RWPE2 (cell line): ENCODE measurements around the gene FNBP1L.

ENCODE experiments used
- ATAC-seq: fragments of 200-7000 bp; cut with Tn5 transposase; 3 replicates; pipeline ENCODE4 v1.9.1; 2021; ENCODE audit warnings: low read depth
- DNase-seq: peaks from one replicate; pipeline ENCODE4 v3.0.0-alpha.2; 2020; ENCODE audit warnings: low spot score
- H3K27ac ChIP-seq: fragments of 450-650 bp; 2 replicates; pipeline ENCODE4 v1.5.1; 2017; ENCODE audit warnings: mild to moderate bottlenecking; ENCODE audit not compliant: poor library complexity, severe bottlenecking
- H3K27me3 ChIP-seq: fragments of 250-450 bp; sonication (Bioruptor Pico); 2 replicates; pipeline ENCODE4 v1.5.1; 2021; ENCODE audit warnings: mild to moderate bottlenecking, moderate library complexity; ENCODE audit not compliant: insufficient read depth, poor library complexity, severe bottlenecking
- H3K36me3 ChIP-seq: fragments of 250-450 bp; sonication (Bioruptor Pico); 2 replicates; pipeline ENCODE4 v1.5.1; 2020; ENCODE audit warnings: low read depth, mild to moderate bottlenecking, moderate library complexity
- H3K4me1 ChIP-seq: fragments of 250-450 bp; sonication (Bioruptor Pico); 2 replicates; pipeline ENCODE4 v1.5.1; 2021; ENCODE audit warnings: mild to moderate bottlenecking, moderate library complexity; ENCODE audit not compliant: insufficient read depth, poor library complexity, severe bottlenecking
- H3K4me3 ChIP-seq: fragments of 250-450 bp; sonication (Bioruptor Pico); 2 replicates; pipeline ENCODE4 v1.5.1; 2021; ENCODE audit warnings: mild to moderate bottlenecking, moderate library complexity; ENCODE audit not compliant: severe bottlenecking
- H3K9me3 ChIP-seq: fragments of 250-450 bp; sonication (Bioruptor Pico); 2 replicates; pipeline ENCODE4 v1.5.1; 2021; ENCODE audit warnings: mild to moderate bottlenecking, moderate library complexity; ENCODE audit not compliant: severe bottlenecking
- TF ChIP-seq, protein P1 (sequence below): fragments of 450-650 bp; IDR thresholded peaks from one replicate; pipeline ENCODE4 v1.5.1; 2017; ENCODE audit warnings: mild to moderate bottlenecking, moderate library complexity; ENCODE audit not compliant: poor library complexity, severe bottlenecking

The FNBP1L gene

DNA sequence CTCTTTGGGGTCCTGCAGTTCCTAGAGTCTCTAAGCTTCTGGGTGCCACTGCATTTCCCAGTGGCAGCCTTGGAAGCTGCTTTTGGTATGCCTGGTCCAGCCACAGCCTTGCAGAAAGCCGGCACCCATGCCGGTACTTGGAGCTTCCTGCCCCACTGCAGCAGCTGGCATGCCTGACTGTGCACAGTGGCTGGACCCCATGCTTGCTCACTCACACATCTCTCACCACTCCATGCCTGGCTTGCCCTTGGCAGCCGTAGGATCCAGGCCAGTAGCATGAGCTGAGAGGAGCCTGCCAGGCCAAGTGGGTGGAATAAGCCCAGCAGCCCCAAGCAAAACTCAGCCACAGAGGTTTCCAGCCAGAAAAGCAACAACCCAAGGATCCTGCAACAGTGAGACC, 20.3 kb upstream of the FNBP1L start:
- no peaks in the 10 kb centered on the region for H3K4me1 ChIP-seq
- TF ChIP-seq, protein P1, sequence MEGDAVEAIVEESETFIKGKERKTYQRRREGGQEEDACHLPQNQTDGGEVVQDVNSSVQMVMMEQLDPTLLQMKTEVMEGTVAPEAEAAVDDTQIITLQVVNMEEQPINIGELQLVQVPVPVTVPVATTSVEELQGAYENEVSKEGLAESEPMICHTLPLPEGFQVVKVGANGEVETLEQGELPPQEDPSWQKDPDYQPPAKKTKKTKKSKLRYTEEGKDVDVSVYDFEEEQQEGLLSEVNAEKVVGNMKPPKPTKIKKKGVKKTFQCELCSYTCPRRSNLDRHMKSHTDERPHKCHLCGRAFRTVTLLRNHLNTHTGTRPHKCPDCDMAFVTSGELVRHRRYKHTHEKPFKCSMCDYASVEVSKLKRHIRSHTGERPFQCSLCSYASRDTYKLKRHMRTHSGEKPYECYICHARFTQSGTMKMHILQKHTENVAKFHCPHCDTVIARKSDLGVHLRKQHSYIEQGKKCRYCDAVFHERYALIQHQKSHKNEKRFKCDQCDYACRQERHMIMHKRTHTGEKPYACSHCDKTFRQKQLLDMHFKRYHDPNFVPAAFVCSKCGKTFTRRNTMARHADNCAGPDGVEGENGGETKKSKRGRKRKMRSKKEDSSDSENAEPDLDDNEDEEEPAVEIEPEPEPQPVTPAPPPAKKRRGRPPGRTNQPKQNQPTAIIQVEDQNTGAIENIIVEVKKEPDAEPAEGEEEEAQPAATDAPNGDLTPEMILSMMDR = no peak
- ATAC-seq = no peak

DNA sequence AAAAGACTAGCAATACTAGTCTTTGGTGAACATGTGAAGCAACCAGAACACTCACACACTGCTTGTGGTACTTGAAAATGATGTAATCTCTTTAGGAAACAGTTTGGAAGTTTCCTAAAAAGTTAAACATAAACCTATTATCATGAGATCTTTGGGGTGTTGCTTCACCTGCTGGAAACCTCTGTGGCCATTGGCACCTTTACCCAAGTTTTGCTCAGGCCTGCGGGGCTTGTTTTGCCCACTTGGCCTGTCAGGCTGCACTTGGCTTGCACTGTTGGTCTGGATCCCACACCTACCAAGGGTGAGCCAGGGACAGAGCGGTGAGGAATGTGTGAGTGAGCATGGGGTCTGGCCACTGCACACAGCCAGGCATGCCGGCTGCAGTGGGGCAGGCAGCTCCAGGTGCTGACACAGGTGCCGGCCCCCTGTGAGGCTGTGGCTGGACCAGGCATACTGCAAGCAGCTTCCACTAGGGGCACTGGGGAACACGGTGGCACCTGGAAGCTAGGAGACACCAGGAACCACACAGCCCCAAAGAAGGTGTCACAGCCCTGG, 14.4 kb upstream of the FNBP1L start:
- H3K4me1 ChIP-seq = peaks cover 5% of the 10 kb centered on the region
- no peaks in the 10 kb centered on the region for H3K36me3 ChIP-seq
- TF ChIP-seq, protein P1 = peak; percentile 29
- no peaks in the 10 kb centered on the region for H3K9me3 ChIP-seq
- H3K27me3 ChIP-seq = no peaks in the 10 kb centered on the region
- H3K4me3 ChIP-seq = no peak overlapping the region
- H3K27ac ChIP-seq = no peak overlapping the region
- no peak for DNase-seq
- ATAC-seq = peak; percentile 45

More for the DNA sequence above, 20.3 kb upstream of the FNBP1L start:
- no peak overlapping the region for H3K27ac ChIP-seq
- H3K4me3 ChIP-seq = no peak overlapping the region
- H3K36me3 ChIP-seq = no peaks in the 10 kb centered on the region
- no peaks in the 10 kb centered on the region for H3K9me3 ChIP-seq
- DNase-seq = no peak
- H3K27me3 ChIP-seq = no peaks in the 10 kb centered on the region

DNA sequence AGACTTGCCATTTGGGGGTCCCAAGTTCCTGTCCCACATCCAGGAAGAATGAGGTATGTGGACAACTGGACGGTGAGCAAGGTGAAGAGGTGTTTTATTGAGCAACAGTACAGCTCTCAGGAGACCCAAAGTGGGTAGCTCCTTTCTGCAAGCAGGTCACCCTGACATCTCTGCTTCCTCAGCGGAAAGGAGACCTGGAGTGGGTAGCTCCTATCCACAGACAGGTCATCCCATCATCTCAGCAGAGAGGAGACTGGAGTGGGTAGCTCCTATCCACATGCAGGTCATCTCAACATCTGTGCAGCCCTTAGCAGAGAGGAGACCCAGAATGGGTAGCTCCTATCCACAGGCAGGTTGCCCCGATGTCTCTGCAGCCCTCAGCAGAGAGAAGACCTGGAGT, 13.8 kb upstream of the FNBP1L start:
- Histone ChIP-seq H3K27me3 (no peaks in the 10 kb centered on the region), H3K9me3 (no peaks in the 10 kb centered on the region), H3K4me1 (peaks cover 5% of the 10 kb centered on the region), H3K36me3 (no peaks in the 10 kb centered on the region), H3K4me3 (no peak overlapping the region), H3K27ac (no peak overlapping the region)
- TF ChIP-seq, protein P1 = no peak
- no peak for ATAC-seq
- DNase-seq = no peak

DNA sequence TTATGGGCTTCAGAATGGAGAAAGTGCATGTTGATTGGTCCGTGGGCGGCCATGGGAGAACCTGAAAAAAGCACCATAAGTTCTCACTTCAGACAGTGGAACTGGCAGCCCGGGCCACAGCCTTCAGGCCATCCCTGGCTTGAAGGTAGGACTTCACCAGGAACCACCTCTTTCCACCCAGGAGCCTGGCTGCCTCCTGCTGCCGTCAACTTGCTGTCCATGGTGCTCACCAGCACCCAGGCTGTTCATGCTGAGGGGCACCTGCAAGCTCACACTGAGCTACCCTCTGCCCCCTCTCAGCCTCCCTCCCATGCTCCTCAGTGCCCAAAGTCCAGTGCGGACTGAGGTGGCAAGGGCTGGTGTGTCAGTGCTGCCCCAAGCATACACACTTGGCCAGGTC, 12.9 kb upstream of the FNBP1L start:
- no peaks in the 10 kb centered on the region for H3K9me3 ChIP-seq
- no peak overlapping the region for H3K4me3 ChIP-seq
- TF ChIP-seq, protein P1 = no peak
- H3K36me3 ChIP-seq = no peaks in the 10 kb centered on the region
- ATAC-seq = no peak
- peaks cover 5% of the 10 kb centered on the region for H3K4me1 ChIP-seq
- no peaks in the 10 kb centered on the region for H3K27me3 ChIP-seq
- H3K27ac ChIP-seq = no peak overlapping the region
- no peak for DNase-seq

DNA sequence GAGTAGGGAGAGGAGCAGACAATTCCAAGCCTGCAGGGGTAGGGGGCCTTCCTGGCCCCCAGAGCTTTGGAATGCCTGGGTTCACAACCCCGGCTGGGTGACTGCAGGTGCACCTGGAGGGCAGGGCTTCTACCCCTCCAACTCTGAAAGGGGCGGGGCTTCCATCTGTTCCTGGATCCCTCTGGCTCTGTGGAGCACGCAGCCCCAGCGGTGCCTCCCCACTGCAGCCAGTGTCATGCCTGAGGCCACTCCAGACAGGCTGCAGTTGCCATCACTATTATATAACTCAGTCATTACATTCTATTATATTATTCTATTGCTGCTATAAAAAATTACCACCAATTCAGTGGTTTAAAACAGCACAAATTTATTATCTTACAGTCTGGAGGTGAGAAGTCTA, 12.5 kb upstream of the FNBP1L start:
- Histone ChIP-seq H3K36me3 (no peaks in the 10 kb centered on the region), H3K9me3 (no peaks in the 10 kb centered on the region), H3K27ac (no peak overlapping the region), H3K4me1 (peaks cover 5% of the 10 kb centered on the region), H3K4me3 (no peak overlapping the region), H3K27me3 (no peaks in the 10 kb centered on the region)
- TF ChIP-seq, protein P1 = no peak
- no peak for DNase-seq
- no peak for ATAC-seq
